SHP77 treated with DMSO at 0.1 percent for 48 hours (cell line): ENCODE results near the gene TCAF1.

Source experiments
- DNase-seq: peaks from one replicate; lab custom pipeline; 2025; lab: John Stamatoyannopoulos, UW

The TCAF1 gene

DNA sequence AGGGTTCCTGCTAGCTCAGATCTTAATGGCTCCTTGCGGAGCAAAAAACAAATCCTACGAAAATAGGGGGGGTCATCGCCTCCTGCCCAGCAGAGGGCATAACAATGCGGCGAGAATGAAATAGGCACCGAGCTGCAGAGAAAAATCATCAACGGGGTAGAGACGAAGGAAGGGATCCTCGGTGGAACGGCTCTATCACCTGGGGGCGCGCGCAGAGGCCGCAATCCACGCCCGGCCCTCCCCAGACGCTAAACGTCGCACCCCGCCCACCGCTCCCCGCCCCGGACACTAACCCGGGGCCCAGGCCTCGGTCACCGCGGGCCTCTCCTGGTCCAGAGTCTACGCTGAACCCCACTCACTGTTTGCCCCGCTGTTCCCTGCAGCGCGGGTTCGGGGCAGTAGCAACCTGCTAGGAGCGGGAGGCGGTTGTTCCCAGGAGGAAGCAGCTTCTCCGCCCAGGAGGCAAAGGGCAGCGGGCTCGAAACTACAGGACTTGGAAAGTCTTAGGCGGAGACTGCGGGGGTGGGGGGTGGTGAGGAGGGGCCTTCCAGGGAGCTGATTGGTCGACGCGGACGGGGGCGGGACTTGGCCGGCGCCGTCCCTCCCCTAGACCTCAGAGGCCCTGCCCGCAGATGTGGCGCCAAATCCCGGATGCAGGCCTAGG is at the start of gene TCAF1:
TSS of gene TCAF1 (minus strand) at position 509 of the 664 bp plus-strand sequence. CDS start 25,568 bp downstream, outside the sequence.
- peak; percentile 72 for DNase-seq

DNA sequence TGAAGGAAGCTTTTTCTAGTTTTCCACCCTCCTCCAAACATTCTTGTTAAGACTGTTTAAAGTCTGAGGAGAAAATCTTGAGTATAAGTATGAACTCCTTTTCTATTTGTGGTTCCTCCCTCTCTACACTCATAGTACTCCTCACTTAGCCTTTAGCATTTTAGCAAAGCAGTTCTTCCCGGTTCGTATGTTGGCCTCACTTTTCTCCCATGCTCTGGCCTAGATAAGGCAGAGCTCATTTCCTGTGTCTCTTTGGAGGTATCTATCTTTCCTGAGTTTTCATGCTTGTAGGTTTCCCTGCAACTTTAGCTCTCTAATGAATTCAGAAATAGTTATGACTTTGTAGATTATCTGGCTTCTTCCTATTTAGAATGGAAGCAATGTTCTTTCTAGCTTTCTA is 46.8 kb upstream of the TCAF1 start:
- DNase-seq, result no peak

DNA sequence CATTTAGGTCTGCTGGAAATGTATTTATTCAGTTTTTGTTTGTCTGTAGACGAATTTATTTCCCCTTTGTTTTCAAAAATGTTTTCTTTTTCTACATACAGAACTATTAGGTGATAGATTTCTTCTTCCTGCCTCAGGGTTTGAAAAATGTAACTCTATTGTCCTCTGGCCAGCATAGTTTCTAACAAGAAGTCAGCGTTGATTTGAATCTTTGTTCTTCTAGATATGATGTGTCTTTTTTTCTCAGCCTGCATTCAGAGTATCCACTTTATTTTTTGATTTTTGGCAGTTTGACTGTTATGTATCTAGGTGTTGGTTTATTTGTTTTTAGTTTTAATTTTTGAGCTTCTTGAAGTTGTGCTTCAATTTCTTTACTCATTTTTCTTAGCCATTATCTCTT is 45.1 kb upstream of the TCAF1 start:
- no peak for DNase-seq

- no peak for DNase-seq
These were observed 43.4 kb upstream of the TCAF1 start for GRCh38 chr7:143945423-143945822.

GRCh38 chr7:143938379-143939243 is 36.6 kb upstream of the TCAF1 start:
- no peak for DNase-seq

DNA sequence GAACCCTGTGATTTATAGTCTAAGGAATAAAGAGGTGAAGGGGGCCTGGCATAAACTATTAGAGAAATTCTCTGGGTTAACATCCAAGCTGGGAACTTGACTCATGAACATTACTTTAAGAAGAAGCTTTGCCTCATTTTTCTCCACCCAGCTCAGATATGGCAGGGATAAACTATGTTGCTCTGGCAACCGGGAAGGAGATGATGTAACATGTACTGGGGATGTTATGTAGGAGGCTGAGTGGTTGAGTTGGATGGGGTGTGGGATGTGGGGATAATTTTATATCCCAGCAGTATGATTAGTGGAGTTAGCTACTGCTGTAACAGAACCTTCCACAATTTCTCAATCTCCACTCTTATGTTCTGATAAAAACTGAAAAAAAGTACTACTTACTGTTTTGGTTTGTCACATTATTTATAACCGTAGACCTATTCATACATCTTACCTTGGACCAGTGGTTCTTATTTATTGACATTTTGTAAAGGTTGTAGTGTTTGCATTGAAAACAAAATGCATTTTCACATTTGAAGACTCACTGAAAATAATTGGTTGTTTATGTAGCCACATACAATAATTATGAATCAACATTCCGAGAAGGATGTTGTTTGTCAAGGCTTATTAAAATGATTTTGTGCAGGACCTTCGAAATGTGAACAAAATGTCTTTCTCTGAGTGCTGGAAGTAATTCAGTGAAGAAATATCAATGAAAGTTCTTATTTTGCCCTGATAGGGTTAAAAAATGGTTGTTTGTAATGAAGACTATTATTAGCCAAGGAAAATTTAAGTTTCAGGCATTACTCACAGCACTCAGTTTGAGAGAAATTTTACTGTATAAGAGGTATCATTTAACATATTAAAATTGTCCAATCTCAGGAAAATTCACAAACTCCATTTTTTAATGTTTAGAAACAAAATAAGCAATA is 34.4 kb upstream of the TCAF1 start:
- no peak for DNase-seq

DNA sequence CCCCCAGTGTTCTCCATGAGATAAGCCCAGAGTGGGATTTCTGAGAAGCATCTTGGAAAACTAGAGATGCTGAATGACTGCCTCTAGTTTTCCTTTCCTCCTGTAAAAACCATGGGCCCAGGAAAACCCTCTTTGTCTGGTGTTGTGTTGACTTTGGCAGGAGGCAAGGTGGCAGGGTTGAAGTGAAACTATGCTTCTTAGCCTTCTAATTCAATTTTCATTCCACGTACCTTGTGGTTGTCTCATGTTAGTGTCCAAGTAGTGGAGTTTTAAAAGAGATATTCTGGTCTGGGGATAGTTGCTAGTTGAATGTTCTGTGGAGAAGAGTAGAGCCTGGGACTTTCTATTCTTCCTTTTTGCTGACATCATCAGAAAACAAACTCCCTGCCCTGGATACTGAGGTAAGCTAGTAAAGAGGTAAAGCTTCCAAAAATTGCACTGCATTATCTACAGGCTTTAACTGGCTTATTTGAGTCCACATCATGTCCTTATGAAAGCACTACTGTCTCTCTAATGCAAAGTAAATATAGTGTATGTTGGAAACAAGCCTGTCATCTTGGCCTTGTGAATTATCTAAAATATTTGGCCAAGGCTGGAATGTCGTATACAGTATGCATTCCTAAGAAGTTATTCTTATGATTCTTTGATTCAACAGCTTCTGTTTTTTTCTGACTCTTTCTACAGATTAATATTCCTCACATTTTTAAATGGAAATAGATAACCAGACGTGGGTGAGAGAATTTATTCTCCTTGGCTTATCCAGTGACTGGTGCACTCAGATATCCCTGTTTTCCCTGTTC is 32.8 kb upstream of the TCAF1 start, which contains the start of gene OR2F2:
TSS of gene OR2F2 (plus strand) at position 708 of the 800 bp plus-strand sequence. CDS start at position 708, 0 bp downstream.
- DNase-seq, result no peak

GRCh38 chr7:143931739-143932138 is 29.8 kb upstream of the TCAF1 start:
- no peak for DNase-seq

DNA sequence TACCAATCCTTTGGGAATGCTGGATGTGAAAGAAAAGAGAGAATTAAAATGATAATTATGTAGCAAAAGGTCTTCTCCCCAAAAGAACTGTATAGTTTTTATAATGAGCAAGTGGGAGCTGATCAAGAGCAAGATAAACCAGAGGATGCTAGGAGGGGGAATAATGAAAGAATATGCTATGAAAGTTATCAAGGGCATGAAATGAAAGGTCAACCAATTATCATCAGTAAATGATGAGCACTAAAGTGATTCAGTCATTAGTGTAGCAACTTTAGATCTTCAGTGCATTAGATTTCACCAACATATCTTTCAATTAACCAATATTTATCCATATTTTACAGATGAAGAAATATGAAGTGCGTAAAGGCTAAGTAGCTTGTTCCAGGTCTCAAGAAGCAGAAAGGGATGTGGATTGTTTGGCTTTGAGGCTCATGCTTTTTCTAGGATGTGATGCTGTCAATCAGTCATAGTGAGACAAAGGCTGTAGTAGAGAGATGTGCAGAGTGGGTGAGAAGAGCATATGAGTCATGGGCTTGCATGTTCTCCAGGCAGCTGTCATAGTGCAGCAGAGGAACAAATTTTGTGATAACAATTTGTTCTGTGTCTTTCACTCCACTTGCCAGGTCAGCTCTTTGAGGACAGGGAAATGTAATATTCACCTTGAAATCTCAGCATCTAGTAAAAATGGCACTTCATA is 27.4 kb upstream of the TCAF1 start:
- DNase-seq, result no peak

DNA sequence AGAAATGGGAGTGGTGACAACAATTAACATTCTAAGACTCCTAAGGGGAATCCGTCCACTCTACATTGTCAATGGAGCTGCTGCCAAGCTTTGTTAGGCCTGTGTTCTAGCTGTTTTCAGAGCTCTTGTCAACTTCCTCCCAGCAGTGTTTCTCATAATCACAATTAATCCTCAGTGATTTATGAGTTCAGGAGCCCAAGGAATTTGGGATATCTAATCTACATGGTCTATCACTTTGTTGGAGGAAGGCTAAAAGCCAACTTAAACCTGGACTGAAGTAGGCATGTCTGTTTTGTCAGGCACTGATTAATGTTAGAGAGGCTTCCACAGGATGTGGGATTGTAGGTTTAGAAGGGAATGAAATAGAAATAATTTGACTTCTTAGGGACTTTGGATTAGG is 22.9 kb upstream of the TCAF1 start:
- no peak for DNase-seq

- DNase-seq, result no peak
These were observed 13.1 kb upstream of the TCAF1 start for GRCh38 chr7:143914938-143915652.

DNA sequence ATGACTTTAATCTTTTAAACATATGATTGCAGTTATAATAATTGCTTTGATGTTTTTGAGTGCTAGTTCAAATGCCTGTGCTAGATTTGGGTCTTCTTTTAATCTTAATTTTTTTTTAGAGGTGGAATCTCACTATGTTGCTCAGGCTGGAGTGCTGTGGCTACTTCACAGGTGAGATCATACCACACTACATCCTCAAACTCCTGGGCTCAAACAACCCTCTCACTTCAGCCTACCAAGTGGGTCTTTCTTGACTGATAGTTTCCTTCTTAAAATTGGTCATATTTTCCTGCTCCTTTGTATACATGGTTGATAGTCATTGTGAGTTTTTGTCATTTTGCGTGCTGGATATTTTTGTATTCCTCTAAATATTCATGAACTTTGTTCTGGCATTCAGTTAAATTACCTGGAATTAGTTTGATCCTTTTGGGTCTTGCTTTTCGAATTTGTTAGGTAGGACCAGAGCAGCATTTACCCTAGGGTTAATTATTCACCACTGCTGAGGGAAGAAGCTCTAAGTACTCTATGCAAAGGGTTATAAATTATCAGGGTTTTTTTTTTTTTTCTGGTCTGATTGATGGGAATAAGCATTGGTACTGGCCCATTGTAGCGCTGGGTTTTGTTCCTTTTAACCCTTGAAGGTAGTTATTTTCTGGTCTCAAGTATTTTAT is 12.1 kb upstream of the TCAF1 start:
- no peak for DNase-seq

- DNase-seq, result no peak
These were observed 8.7 kb upstream of the TCAF1 start for GRCh38 chr7:143910473-143911248.

DNA sequence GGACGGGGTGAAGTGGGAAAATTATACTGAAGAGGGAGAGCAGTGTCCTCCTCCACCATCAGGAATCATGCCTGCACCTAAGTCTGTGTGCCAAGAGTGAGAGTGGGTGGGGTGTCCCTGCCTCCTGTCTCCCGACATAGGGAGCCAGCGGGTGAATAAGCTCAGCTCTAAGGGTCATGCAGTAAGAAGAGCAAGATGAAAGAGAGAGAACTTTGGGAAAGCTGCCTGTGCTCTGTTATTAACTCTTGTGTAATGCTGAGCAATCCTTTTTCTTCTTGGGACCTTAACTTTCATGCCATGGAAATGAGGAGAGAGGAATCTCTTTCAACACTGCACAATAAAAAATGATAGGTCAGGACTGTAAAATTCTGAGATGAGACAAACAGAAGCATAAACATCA is 7.9 kb upstream of the TCAF1 start:
- no peak for DNase-seq

- DNase-seq, result no peak
These were observed 6.1 kb upstream of the TCAF1 start for GRCh38 chr7:143908120-143908519.

DNA sequence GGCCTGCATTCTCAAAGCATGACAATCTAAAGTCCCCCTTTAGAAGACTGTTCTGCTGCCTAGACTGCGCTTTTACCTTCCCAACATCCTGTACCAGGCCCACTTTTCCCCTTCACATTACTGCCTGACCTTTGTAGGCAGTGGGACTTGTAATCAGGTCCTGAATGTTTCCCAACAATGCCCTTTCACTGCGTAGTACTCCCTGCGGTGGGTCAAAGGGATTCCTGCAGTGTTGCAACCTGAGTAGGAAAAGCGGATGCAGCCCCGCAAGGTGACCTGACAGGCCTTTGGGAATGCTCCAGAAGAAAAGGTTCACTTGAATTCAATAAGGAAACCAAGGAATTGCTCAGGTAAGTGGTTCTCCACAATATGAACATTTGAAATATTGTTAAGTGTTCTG is 4.9 kb upstream of the TCAF1 start:
- DNase-seq, result no peak

DNA sequence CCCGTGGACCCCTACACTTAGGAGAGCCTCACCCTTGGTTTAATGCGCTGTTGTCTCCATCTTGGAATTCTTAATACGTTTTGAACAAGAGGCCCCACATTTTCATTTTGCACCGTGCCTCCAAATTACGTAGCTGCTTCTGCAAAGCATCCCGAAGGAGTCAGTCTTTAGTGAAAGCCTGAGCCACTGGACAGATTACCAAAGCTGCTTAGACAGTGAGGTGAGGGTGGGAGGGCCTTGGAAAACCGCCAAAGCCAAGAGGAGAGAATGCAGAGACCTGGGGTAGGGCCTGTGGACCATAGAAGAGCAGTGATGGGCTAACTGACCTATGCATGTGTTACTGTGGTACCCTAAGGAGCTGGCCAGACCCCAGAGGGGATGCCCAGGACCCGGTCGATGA is 4.2 kb upstream of the TCAF1 start:
- DNase-seq, result no peak

- no peak for DNase-seq
These were observed 3.5 kb upstream of the TCAF1 start for GRCh38 chr7:143905509-143905908.
